Measurements from ENCODE around the gene RSAD1.

RSAD1 gene

GRCh38 chr17:50476545-50477315 lies 1.9 kb upstream of the RSAD1 start:
- no peak for DNase-seq
- no peak for TF ChIP-seq CTCF (IDR thresholded peaks at IDR 0.05)
- Histone ChIP-seq H3K4me3 (no peak overlapping the region), H3K4me1 (peaks cover 0 to 31% (median 15%) of the 10 kb centered on the region in 4 donors), H3K27ac (no peak overlapping the region), H3K9me3 (no peaks in the 10 kb centered on the region), H3K36me3 (peaks cover 0 to 27% (median 9%) of the 10 kb centered on the region in 3 donors), H3K27me3 (peaks cover 0 to 8% of the 10 kb centered on the region in 2 donors)
- intact Hi-C loops (cut with DNase I; ENCODE audit: low total_unique reads): loop anchor here (10.0 kb wide), 1 partner anchor 112 kb away; no protein-coding TSS in a partner anchor

GRCh38 chr17:50477976-50478375 lies 684 bp upstream of the RSAD1 start:
- H3K27me3 ChIP-seq: peaks cover 0 to 8% of the 10 kb centered on the region in 2 donors
- H3K9me3 ChIP-seq: no peaks in the 10 kb centered on the region
- no peak for DNase-seq
- no peak for TF ChIP-seq CTCF (IDR thresholded peaks at IDR 0.05)
- H3K4me1 ChIP-seq: peaks cover 0 to 34% (median 19%) of the 10 kb centered on the region in 4 donors
- intact Hi-C loops (cut with DNase I; ENCODE audit: low total_unique reads): loop anchor here (10.0 kb wide), 1 partner anchor 113 kb away; no protein-coding TSS in a partner anchor
- peak overlapping the region; percentile 72 to 80 for H3K4me3 ChIP-seq
- peak overlapping the region; percentile 91 to 94 for H3K27ac ChIP-seq
- peaks cover 0 to 23% (median 9%) of the 10 kb centered on the region in 3 donors for H3K36me3 ChIP-seq

GRCh38 chr17:50479522-50480141 lies 972 bp downstream of the RSAD1 start:
- H3K4me3 ChIP-seq: peak overlapping the region; percentile 72 to 80
- peaks cover 0 to 22% (median 18%) of the 10 kb centered on the region in 3 donors for H3K36me3 ChIP-seq
- H3K4me1 ChIP-seq: peaks cover 0 to 38% (median 24%) of the 10 kb centered on the region in 4 donors
- TF ChIP-seq CTCF (IDR thresholded peaks at IDR 0.05): peak; percentile 25 to 42
- peaks cover 0 to 8% of the 10 kb centered on the region in 2 donors for H3K27me3 ChIP-seq
- intact Hi-C loops (cut with DNase I; ENCODE audit: low total_unique reads): loop anchor here (5.0 to 10.0 kb wide), 3 partner anchors 63 to 205 kb away; no protein-coding TSS in a partner anchor
- DNase-seq: peak; percentile 72 to 84
- no peaks in the 10 kb centered on the region for H3K9me3 ChIP-seq
- peak overlapping the region; percentile 91 to 94 for H3K27ac ChIP-seq

- DNase-seq: no peak
- Histone ChIP-seq H3K9me3 (no peaks in the 10 kb centered on the region), H3K27ac (peak overlapping the region; percentile 91 to 94), H3K4me3 (peak overlapping the region in 1 of 2 donors; percentile 72), H3K36me3 (peaks cover 2 to 27% (median 21%) of the 10 kb centered on the region in 3 donors), H3K27me3 (peaks cover 0 to 8% of the 10 kb centered on the region in 2 donors), H3K4me1 (peaks cover 0 to 38% (median 24%) of the 10 kb centered on the region in 4 donors)
- no peak for TF ChIP-seq CTCF (IDR thresholded peaks at IDR 0.05)
- intact Hi-C loops (cut with DNase I; ENCODE audit: low total_unique reads): loop anchor here (5.0 to 10.0 kb wide), 2 partner anchors 62 to 205 kb away; no protein-coding TSS in a partner anchor
These were observed 1.6 kb downstream of the RSAD1 start for GRCh38 chr17:50480142-50480764.

- peak overlapping the region; percentile 84 to 91 for H3K27ac ChIP-seq
- H3K27me3 ChIP-seq: peaks cover 0 to 8% of the 10 kb centered on the region in 2 donors
- DNase-seq: no peak
- intact Hi-C loops (cut with DNase I; ENCODE audit: low total_unique reads): loop anchor here (5.0 to 10.0 kb wide), 2 partner anchors 61 to 204 kb away; no protein-coding TSS in a partner anchor
- no peak for TF ChIP-seq CTCF (IDR thresholded peaks at IDR 0.05)
- H3K9me3 ChIP-seq: no peaks in the 10 kb centered on the region
- H3K4me1 ChIP-seq: peaks cover 0 to 38% (median 24%) of the 10 kb centered on the region in 4 donors
- no peak overlapping the region for H3K4me3 ChIP-seq
- peaks cover 9 to 35% (median 28%) of the 10 kb centered on the region in 3 donors for H3K36me3 ChIP-seq
These were observed 2.3 kb downstream of the RSAD1 start for GRCh38 chr17:50480854-50481490.

Measured in tibial artery (tissue), 4 donors.